T follicular helper cell (primary cell): ENCODE measurements around the gene FAM124B.

Experiments
- DNase-seq: peaks from one replicate; pipeline ENCODE4 v3.0.0-alpha.2; 2020; ENCODE audit warnings: low read depth
- total RNA-seq, 2 experiments: gene quantifications; one replicate each; lab custom pipeline; 2026; lab: John Stamatoyannopoulos, UW

Gene FAM124B
- 0.13 to 0.42 reads per million in 2 experiments for total RNA-seq

DNA sequence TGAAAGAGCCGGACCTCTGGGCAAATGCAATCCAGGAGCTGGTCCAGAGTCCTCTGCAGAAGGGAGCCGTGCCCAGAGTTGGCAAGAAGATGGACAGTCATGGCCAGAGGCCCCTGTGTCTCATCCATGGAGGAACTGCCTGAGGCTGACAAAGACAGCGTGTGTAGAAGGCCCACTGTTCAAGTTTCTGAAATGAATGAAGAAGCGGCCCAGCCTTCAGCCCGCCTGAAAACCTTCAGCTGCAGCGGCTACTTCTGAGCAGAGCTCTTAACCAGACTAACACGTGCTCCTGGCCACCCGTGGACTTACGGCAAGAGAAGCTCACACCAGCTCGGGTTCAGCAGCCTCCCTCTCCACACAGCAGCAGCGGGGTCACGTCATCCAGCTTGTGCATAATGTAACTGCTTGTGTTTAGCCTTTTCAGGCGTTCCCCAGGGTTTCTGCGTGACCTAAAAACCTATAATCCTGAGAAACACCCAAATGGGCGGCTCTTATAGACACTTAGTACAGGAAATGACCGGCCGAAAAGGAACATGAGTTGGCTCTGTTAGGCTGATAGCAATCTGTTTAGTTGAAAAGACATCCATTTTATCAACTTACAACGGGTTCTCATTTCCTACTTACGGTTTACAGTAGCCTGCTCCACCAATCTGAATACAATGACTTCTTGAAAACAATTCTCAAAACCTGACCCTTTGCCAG is at the start of gene FAM124B:
TSS of gene FAM124B (minus strand) at position 467 of the 702 bp plus-strand sequence. CDS start at position 128, 339 bp downstream.
- no peak for DNase-seq

DNA sequence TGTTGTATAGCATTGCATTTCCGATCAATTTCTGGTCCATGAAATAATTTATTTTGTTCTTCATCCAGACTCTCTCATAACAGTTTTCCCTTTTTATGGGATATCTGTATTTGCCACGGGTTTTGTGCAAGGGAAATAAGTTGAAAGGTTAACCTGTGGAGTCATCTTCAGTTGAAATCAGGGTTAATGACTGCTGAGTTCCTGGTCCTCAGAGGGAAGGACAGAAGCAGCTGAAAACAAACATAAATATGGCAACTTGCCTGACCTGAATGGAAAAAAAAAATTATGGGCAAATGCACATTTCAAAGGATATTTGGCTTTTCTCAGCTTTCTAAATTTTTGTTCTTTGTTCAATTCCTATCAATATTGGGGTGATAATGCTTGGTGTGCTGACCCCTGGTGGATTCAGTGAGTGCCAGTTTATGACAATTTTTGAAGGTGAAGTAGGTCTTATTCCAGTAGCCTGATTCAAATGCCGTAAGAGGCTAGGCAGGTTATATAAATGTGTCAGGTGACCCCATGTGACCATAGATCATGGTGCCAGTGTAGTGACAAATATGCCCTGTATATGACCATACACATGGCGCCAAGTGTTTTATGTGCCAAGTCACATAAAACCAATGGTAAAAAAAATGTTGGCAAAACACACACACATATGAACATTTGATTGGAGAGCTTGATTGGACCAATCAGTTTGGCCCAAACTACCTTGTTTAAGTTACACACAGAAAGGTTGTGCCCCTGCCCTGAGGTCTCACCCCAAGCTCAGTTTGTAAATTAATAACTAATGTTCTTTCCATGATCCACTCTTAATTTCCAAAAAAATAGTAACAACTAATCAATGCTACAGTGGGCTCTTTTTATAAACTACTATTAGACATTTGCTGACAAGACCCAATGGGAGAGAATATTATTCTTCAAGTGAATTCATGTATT is 47.6 kb upstream of the FAM124B start:
- DNase-seq: no peak

DNA sequence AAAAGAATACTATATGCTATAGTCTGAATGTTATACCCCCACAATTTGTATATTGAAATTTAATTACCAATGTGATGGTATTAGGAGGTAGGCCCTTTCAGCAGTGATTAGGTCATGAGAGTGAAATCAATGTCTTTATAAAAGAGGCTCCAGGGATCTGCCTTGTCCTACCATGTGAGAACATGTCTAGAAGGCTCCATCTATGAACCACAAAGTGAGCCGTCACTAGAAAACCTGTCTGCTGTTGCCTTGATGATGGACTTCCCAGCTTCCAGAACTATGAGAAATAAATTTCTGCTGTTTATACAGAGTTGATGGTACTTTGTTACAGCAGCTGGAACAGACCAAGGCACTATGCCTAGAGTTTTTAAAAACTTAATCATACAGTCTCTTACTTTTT is 46.3 kb upstream of the FAM124B start:
- DNase-seq: no peak

DNA sequence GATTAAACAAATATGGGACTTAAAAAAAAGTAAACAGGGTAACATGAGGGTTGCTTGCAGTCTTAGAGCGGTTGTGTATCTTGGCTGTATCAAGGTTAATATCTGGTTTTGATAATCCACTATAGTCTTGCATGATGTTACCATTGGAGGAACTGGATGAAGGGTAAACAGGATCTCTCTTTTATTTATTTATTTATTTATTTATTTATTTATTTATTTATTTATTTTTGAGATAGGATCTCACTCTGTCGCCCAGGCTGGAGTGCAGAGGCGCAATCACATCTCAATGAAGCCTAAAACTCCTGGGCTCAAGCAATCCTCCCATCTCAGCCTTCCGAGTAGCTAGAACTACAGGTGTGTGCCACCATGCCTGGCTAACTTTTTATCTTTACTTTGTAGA is 42.9 kb upstream of the FAM124B start:
- no peak for DNase-seq

DNA sequence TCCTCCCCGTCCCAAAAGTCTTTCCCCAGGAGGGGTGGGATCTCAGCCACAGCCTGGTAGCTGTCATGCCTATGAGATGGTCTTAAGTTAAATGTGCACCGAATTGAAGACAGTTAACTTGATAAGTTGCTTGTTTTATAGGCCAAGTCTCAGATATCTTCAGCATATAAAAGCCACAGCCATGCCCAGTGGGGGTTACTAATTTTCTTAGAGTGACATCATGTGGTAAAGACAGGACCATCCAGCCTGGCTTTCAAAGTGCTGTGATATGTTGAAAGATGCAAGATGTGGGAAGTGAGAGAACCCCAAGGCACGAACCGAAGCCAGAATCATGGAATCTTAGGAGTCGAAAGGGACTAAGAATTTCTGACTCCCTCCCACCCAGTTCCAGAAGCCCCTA is 42.1 kb upstream of the FAM124B start:
- no peak for DNase-seq

DNA sequence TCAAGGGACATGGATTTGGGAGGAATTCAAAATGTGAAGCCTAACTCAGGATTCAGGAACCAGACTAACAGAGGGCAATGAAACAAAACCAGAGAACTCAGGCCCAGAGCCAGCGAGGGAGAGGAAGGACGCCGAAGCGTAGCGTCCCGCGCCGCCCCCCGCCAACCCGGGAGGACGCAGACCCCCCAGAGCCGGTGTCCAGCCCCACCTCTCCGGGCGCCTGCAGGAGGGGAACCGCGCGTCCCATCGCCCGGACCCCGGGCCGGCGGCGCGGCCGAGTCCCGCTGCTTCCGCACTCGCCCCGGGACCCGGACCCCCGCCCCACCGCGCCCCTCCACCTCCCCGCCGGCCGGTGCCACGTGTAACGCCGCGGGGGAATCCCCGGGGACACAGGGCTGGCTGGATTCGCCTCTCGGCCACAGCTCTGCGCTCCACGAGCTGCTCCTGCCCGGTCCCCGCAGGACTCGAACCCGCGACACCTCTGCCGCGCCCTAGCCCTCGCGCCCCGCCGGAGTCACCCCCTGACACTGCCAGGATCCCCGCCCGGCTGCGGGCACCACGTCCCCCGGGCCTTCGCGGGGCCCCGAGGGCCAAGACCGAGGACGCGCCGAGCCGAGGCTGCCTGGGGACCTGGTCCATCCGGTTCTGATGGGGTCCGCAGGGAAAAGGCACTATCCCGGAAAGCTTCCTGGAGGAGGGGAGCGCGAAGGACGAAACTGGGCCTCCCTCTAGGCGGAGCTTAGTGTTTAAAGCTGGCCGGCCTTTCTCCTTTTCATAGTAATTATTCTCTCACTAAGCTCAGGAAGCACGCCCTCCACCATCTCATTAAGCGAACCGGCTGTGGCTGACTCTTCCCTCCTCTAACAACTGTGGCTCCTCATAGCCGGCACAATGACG is 40.4 kb upstream of the FAM124B start:
- no peak for DNase-seq

DNA sequence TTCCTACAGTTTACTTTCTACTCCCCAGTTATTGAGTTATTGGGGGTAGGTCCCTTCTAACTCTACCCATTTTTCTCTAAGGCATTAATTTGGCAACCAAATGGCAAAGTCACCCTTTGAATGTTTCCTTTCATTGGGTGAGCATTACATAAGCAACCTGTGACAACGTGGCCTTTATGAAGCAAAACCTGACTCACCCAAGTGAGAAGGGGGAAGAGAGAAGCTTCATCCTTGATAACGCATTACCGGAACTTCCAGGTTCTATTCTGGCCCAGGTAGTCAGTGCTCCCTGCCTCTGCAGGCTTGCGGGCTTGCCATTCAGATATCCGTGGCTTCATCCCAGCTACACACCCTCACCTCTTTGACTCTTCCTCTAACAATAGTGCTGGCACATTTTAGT is 39.1 kb upstream of the FAM124B start:
- DNase-seq: no peak

DNA sequence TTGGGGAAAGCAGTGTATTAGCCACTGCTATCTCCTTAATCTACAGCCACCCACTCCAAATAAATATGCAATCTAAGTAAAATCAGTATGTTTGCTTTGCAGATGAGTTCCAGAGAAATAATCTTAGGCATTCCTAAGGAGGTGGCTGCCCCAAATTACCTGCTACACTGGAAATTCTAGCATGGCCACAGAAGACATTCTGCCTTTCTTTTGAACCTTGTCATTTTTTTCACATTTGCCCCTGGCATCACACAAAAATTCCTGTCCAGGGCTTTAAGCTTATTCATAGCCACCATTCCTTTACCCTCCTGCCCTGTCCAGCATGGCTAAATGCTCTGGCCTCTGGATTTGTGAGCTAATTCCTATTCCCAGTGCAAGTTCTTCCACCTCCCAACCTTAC is 36.8 kb upstream of the FAM124B start:
- no peak for DNase-seq

DNA sequence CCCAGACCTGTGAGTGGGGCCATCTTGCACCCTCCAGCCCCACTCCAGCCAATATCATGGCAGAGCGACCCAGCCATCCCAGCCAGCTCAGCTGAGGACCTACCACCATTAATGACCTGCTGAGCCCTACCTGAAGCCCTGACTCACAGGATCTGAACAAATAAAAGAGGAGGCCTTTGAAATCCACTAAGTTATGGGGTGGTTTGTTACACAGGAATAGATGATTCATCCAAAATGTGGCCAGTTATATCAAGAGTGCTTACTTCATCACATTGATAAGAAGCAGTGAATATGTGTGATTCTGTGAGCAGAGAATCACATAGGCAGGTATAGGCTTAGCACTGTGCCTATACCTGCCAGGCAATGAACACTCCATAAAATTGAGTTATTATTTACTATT is 34.7 kb upstream of the FAM124B start:
- DNase-seq: no peak

- no peak for DNase-seq
Measured at GRCh38 chr2:224434618-224435017, 32.7 kb upstream of the FAM124B start.

DNA sequence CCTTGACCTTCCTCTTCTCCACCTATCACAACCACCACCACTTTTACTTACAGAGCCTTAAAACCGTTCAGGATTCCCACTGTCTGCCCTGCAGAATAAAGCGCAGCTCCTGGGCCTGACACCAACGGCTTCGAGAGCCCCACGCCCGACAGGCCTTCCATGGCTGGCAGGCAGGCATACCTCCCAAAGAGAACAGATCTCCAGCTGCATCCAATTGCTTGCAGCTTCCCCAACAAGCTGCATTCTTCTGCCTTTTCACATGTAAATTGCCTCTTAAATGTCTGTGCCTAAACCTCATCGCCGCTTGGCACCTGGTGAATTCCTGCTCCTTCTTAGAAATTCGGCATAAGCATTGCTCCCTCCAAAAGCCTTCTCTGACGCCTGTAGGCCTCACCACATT is 31.5 kb upstream of the FAM124B start:
- DNase-seq: no peak

- no peak for DNase-seq
Measured at GRCh38 chr2:224432003-224432579, 30.2 kb upstream of the FAM124B start.

DNA sequence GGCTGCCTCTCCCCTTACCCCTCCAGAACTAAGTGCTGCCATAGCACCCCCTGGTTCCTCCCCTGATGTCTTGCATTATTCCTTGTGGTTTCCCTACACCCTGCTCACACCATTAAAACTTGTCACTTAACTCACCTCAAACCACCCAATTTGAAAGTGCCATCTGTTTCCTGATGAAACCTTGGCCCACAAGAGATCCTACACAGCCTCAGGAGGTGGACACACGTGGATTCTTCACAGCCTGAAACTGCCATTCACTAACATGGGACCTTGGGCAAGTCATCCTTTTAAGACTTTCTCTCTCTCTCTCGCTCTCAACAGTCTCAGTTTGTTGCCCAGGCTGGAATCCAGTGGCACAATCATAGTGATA is 27.5 kb upstream of the FAM124B start:
- no peak for DNase-seq

DNA sequence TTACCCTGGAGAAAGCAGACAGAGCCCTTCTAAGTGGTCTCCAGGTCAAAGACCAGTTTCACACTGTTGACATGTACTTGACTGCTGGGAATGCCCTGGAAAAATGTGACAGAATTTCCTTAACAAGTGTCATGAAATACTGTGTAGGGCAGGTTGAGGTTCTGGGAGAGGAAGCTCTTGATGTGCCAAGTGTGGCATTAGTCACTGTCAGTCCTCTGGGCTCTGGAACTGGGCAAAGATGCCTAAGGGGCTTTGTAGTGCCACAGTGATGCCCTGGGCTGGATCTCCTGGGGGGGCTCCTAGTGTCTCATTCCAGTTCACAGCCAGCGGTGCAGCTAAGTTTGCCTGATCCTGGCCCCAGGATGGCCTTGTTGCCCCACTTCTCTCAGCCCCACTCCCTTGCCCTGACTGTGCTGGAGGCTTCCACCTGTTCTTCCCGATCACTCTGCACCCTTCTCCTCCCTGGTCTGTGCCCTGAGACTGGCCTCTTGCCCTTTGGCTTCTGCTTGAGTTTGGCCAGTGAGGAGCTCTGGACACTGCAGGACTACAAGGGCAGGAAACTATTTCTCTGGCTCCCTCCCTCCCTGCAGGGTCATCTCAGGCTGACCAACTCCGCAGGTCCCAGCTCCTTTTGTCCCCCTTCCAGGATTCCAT is 27.0 kb upstream of the FAM124B start:
- DNase-seq: no peak

DNA sequence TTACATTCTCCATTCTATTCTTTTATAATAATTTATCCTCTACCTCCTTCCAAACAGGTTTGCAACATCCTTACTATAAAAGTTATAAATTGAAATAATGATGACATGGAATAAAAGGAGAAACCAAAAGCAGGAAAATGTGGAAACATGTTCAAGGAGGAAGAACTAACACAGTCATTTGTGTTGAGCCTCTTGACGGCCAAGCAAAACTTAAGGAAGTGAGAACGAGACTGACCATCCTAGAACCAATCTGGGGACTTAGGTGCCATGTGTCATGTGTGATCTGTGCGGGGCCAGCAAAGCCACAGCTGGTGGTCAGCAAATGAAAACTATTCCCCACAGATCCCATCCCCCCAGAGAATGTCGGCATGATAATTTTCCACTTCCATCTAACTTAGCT is 25.6 kb upstream of the FAM124B start:
- DNase-seq: no peak

- no peak for DNase-seq
Measured at GRCh38 chr2:224426656-224427055, 24.7 kb upstream of the FAM124B start.

- DNase-seq: no peak
Measured at GRCh38 chr2:224421065-224421464, 19.2 kb upstream of the FAM124B start.

GRCh38 chr2:224417947-224418346 is 16.0 kb upstream of the FAM124B start:
- DNase-seq: no peak

DNA sequence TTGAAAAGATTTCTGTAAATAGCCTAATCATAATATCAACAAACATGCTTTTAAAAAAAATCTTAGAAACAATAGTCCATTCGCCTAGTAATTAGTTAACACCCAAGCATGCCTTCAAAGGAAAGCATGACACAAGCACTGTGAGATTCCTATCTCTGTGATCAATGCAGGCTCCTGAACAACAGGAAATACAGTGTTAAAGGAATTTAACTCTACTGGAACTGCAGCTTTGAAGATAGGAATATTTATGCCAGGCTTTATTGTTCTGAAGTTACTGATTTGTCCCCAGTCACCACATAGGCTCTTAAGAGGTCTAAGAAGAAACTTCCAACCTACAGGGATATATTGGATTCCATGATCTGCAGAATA is 15.4 kb upstream of the FAM124B start:
- no peak for DNase-seq

DNA sequence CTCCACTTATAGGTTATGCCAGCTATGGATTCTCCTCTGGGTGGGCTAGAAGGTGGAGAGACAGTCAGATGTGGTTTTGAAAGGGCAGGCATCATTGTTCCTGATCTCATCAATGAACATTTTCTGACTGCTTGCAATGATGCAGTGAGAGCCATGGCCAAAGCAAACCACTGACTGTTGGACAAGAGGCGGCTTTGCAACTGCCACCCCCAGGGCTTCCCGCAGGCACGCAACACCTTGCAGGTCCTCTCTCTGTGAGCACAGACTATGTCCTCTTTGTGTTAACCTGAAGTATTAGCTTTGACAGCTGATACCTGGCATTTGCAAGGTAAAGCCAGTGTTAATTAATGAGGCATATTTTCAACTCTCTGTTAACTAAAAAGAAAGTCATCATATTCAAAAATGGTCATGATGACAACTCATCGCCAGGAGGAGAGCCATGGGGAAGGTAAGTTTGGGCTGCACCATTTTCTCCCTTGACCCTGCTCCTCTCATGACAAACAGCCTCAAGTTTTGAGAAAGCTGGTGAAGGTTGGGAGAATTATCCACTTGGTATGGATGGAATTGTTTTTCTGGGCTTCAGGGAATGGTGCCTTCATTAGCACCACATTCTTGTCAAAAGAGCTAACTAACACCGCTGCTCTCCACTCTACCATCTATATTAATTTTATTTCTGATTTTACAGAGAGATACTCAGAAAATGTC is 14.9 kb upstream of the FAM124B start:
- no peak for DNase-seq

GRCh38 chr2:224413381-224413780 is 11.5 kb upstream of the FAM124B start:
- no peak for DNase-seq
